Activated T-helper 2 cell treated with anti-CD3 and anti-CD28 coated beads, Interferon-gamma antibody, Interleukin-2, Interleukin-4, amounts not matched to agents 10 μg/mL and 5 μg/mL and 100 μg/mL, durations not matched to agents 14 hours and 24 hours and 36 hours (primary cell): ENCODE results near the gene DAD1. TPM values are rescaled to one million over a fixed set of nuclear protein-coding genes. Genes with fewer than 3 reads are reported as not detected.
"Not testable (repeated sequence)": the region's sequence is repeated elsewhere in the genome, so short reads cannot be mapped to it uniquely, and the experiment has no call there.

Experiments
- DNase-seq: peaks from one replicate; pipeline ENCODE4 v3.0.0; 2021; ENCODE audit warnings: low spot score
- H3K27ac Mint-ChIP-seq: one replicate; pipeline ENCODE4 v1.8.0; 2021; ENCODE audit warnings: mixed read lengths
- H3K27me3 Mint-ChIP-seq: one replicate; pipeline ENCODE4 v1.8.0; 2021; ENCODE audit warnings: low read depth, mixed read lengths
- H3K36me3 Mint-ChIP-seq: one replicate; pipeline ENCODE4 v1.8.0; 2021; ENCODE audit warnings: low read depth, mixed read lengths
- H3K4me1 Mint-ChIP-seq: one replicate; pipeline ENCODE4 v1.8.0; 2021; ENCODE audit warnings: low read depth, mixed read lengths
- H3K4me3 Mint-ChIP-seq: one replicate; pipeline ENCODE4 v1.8.0; 2021; ENCODE audit warnings: low read depth, mild to moderate bottlenecking, moderate library complexity, mixed read lengths
- H3K9me3 Mint-ChIP-seq: one replicate; pipeline ENCODE4 v1.8.0; 2021; ENCODE audit warnings: mixed read lengths
- intact Hi-C: fragments of 100-400 bp; cut with micrococcal nuclease; formaldehyde crosslinking; loops from one replicate; pipeline ENCODE4 v1.15.1; 2023
- total RNA-seq: library from RNA; stranded (reverse); gene quantifications from 2 replicates; pipeline ENCODE4 v1.2.3, GENCODE V29; 2022

DAD1 gene
- total RNA-seq = 246 and 256 TPM in 2 replicates

- DNase-seq = peak; percentile 100
- Mint-ChIP-seq H3K27me3 (peaks cover 10% of the 10 kb centered on the region), H3K27ac (peak within 1 kb of the TSS; percentile 95), H3K36me3 (peaks cover 33% of the 10 kb centered on the region), H3K4me3 (peak within 1 kb of the TSS; percentile 88), H3K4me1 (peaks cover 51% of the 10 kb centered on the region), H3K9me3 (no peaks in the 10 kb centered on the region)
- intact Hi-C loops = loop anchor here (1.0 to 5.0 kb wide), 8 partner anchors 9 to 340 kb away; partner anchors contain the start of genes ABHD4, LRP10, OXA1L and PRMT5
Measured at GRCh38 chr14:22589096-22589839, at the start of gene DAD1. Gene DAD1 (minus strand): TSS chr14:22589224. CDS start chr14:22589157, 67 bp downstream.

DNA sequence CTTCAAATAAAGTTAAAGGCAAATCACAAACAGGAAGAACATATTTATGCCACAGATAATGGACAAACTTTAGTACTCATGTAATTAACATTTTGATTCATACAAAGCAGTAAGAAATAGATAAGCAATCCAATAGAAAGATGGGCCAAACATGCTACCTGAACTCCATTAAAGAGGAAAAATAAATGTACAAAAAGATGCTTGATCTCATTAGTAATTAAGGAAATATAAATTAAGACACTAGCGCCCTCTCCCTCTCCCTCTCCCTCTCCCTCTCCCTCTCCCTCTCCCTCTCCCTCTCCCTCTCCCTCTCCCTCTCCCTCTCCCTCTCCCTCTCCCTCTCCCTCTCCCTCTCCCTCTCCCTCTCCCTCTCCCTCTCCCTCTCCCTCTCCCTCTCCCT lies 47.0 kb upstream of the DAD1 start:
- DNase-seq, H3K27ac Mint-ChIP-seq, H3K4me3 Mint-ChIP-seq, intact Hi-C loops, H3K36me3 Mint-ChIP-seq, H3K9me3 Mint-ChIP-seq, H3K4me1 Mint-ChIP-seq: not testable (repeated sequence)
- peaks cover 11% of the 10 kb centered on the region for H3K27me3 Mint-ChIP-seq

- peaks cover 6% of the 10 kb centered on the region for H3K9me3 Mint-ChIP-seq
- no peaks in the 10 kb centered on the region for H3K36me3 Mint-ChIP-seq
- DNase-seq = no peak
- H3K4me3 Mint-ChIP-seq = no peak overlapping the region
- H3K27me3 Mint-ChIP-seq = peaks cover 13% of the 10 kb centered on the region
- peaks cover 4% of the 10 kb centered on the region for H3K4me1 Mint-ChIP-seq
- intact Hi-C loops = no loop called here
- H3K27ac Mint-ChIP-seq = no peak overlapping the region
Measured at GRCh38 chr14:22634233-22634900, 45.3 kb upstream of the DAD1 start.

- H3K4me3 Mint-ChIP-seq = no peak overlapping the region
- DNase-seq = no peak
- H3K4me1 Mint-ChIP-seq = peaks cover 4% of the 10 kb centered on the region
- no peaks in the 10 kb centered on the region for H3K36me3 Mint-ChIP-seq
- intact Hi-C loops = no loop called here
- H3K27ac Mint-ChIP-seq = no peak overlapping the region
- peaks cover 25% of the 10 kb centered on the region for H3K27me3 Mint-ChIP-seq
- H3K9me3 Mint-ChIP-seq = peaks cover 6% of the 10 kb centered on the region
Measured at GRCh38 chr14:22630486-22630885, 41.5 kb upstream of the DAD1 start.

- Mint-ChIP-seq H3K4me3 (no peak overlapping the region), H3K4me1 (peaks cover 4% of the 10 kb centered on the region), H3K9me3 (peaks cover 6% of the 10 kb centered on the region), H3K27ac (no peak overlapping the region), H3K36me3 (no peaks in the 10 kb centered on the region), H3K27me3 (peaks cover 25% of the 10 kb centered on the region)
- intact Hi-C loops = no loop called here
- no peak for DNase-seq
Measured at GRCh38 chr14:22630066-22630465, 41.0 kb upstream of the DAD1 start.

- no peak for DNase-seq
- Mint-ChIP-seq H3K9me3 (peaks cover 6% of the 10 kb centered on the region), H3K36me3 (no peaks in the 10 kb centered on the region), H3K27me3 (peaks cover 23% of the 10 kb centered on the region), H3K27ac (no peak overlapping the region), H3K4me3 (no peak overlapping the region), H3K4me1 (peaks cover 1% of the 10 kb centered on the region)
- intact Hi-C loops = no loop called here
Measured at GRCh38 chr14:22629361-22629760, 40.3 kb upstream of the DAD1 start.

GRCh38 chr14:22627506-22628263 lies 38.7 kb upstream of the DAD1 start:
- peaks cover 6% of the 10 kb centered on the region for H3K9me3 Mint-ChIP-seq
- DNase-seq = no peak
- peaks cover 6% of the 10 kb centered on the region for H3K4me1 Mint-ChIP-seq
- H3K27me3 Mint-ChIP-seq = peaks cover 25% of the 10 kb centered on the region
- H3K27ac Mint-ChIP-seq = no peak overlapping the region
- no peak overlapping the region for H3K4me3 Mint-ChIP-seq
- H3K36me3 Mint-ChIP-seq = no peaks in the 10 kb centered on the region
- intact Hi-C loops = no loop called here

DNA sequence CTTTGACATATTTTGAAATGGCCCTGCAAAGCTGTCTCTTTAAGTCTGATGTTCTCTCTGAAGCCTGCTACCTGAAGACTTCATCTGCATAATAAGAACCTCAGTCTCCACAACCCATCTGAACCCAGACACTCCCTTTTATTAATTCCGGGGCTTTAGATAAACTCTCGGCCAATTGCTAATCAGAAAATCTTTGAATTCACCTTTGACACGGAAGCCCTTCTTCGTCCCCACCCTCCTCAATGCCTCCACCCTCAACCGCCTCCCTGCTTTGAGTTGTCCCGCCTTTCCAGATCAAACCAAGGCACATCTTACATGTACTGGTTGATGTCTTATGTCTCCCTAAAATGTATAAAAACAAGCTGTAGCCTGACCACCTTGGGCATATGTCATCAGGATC lies 37.6 kb upstream of the DAD1 start:
- peaks cover 6% of the 10 kb centered on the region for H3K4me1 Mint-ChIP-seq
- peaks cover 6% of the 10 kb centered on the region for H3K9me3 Mint-ChIP-seq
- peaks cover 23% of the 10 kb centered on the region for H3K27me3 Mint-ChIP-seq
- intact Hi-C loops = no loop called here
- no peaks in the 10 kb centered on the region for H3K36me3 Mint-ChIP-seq
- H3K27ac Mint-ChIP-seq = no peak overlapping the region
- H3K4me3 Mint-ChIP-seq = no peak overlapping the region
- no peak for DNase-seq

GRCh38 chr14:22623047-22623446 lies 34.0 kb upstream of the DAD1 start:
- DNase-seq = no peak
- H3K36me3 Mint-ChIP-seq = no peaks in the 10 kb centered on the region
- peaks cover 14% of the 10 kb centered on the region for H3K27me3 Mint-ChIP-seq
- intact Hi-C loops = no loop called here
- peaks cover 6% of the 10 kb centered on the region for H3K4me1 Mint-ChIP-seq
- no peak overlapping the region for H3K4me3 Mint-ChIP-seq
- no peak overlapping the region for H3K27ac Mint-ChIP-seq
- no peaks in the 10 kb centered on the region for H3K9me3 Mint-ChIP-seq

DNA sequence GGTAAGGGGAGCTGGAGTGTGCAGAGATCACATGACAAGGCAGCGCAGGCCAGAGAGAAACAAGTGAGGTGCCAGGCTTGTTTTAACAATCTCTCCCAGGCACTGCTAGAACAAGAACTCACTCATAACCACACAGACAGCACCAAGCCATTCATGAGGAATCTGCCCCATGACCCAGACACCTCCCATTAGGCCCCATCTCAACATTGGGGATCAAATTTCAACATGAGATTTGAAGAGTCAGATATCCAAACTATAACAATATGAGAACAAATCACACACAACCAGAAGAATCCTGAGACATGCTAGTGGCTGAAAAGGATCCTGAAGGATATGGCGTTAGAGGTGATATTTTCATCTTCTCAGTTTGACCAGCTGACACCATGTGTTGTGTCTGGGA lies 33.2 kb upstream of the DAD1 start:
- Mint-ChIP-seq H3K27ac (no peak overlapping the region), H3K9me3 (no peaks in the 10 kb centered on the region), H3K4me1 (peaks cover 6% of the 10 kb centered on the region), H3K27me3 (peaks cover 10% of the 10 kb centered on the region), H3K4me3 (no peak overlapping the region), H3K36me3 (no peaks in the 10 kb centered on the region)
- no peak for DNase-seq
- intact Hi-C loops = no loop called here

- H3K9me3 Mint-ChIP-seq, intact Hi-C loops, DNase-seq, H3K36me3 Mint-ChIP-seq, H3K27me3 Mint-ChIP-seq, H3K27ac Mint-ChIP-seq, H3K4me3 Mint-ChIP-seq, H3K4me1 Mint-ChIP-seq: not testable (repeated sequence)
Measured at GRCh38 chr14:22615765-22616164, 26.7 kb upstream of the DAD1 start.

GRCh38 chr14:22614240-22614799 lies 25.3 kb upstream of the DAD1 start:
- intact Hi-C loops = no loop called here
- H3K36me3 Mint-ChIP-seq = peaks cover 16% of the 10 kb centered on the region
- DNase-seq = no peak
- no peak overlapping the region for H3K27ac Mint-ChIP-seq
- peaks cover 2% of the 10 kb centered on the region for H3K27me3 Mint-ChIP-seq
- no peak overlapping the region for H3K4me3 Mint-ChIP-seq
- H3K9me3 Mint-ChIP-seq = no peaks in the 10 kb centered on the region
- H3K4me1 Mint-ChIP-seq = no peaks in the 10 kb centered on the region
